Measurements from ENCODE around the gene INS. TPM values are rescaled to one million over a fixed set of nuclear protein-coding genes. Genes with fewer than 3 reads are reported as not detected.

INS gene
- total and polyA plus RNA-seq, 2 of the 4 experiments (the other 2 are of a cell fraction), result not detected

DNA sequence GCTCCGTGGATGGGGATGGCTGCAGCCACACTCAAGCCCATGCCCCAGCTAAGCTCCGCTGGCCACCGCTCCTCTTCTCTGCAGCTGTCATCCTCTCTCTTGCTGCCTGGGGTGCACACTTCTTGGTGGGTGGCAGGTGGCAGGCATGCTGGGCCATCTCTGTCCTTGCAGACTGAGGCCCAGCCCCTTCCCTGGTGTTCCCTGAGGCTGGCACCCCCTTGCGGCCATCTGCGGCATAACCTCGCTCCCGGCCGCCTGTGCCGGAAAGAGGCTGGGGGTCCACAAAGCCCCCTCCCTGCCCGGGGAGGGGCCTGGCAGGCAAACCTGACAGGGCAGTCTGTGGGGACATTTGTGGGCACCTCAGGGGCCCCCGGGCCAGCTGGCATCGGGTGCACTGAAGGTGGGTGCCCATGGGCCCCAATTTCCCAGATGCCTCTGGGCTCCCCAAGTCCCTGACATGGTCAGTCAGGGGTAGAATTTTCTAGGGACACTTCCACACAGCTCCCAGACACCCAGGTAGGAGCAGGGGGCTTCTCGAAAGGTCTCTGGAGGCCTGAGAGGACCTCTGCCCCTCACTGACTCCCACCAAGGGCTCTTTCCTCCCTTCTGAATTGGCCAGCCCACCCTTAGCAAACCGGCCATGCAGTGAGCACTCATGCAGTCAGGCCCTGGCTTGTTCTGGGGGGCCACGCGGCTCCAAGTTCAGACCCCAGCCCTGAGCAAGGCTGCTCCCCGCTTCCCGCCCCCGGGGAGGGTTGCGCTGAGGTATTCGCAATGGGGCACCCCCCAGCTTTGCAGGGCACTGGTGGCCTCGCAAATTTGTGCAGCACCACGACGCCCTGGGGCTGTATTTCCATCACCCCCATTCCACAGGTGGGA lies 34.1 kb upstream of the INS start:
- DNase-seq (peak; percentile 6), ATAC-seq (ENCODE audit: low read depth) (peak; percentile 79)
- no peak overlapping the region for H4K8ac ChIP-seq (ENCODE audit: low read depth in 2 of 2, low read length in 2 of 2)
- no peaks in the 10 kb centered on the region for H3K9me1 ChIP-seq (ENCODE audit: insufficient read depth, low read length)
- no peak overlapping the region for H4K5ac ChIP-seq (ENCODE audit: low read depth, low read length)
- H3K23ac ChIP-seq (ENCODE audit: low read depth, low read length), result no peak overlapping the region
- peaks cover 26% of the 10 kb centered on the region for H3K27me3 ChIP-seq (ENCODE audit: control insufficient read depth, insufficient read depth, low read length)
- no peak overlapping the region for H2BK20ac ChIP-seq (ENCODE audit: low read depth, low read length)
- BruUV-seq (replicated peaks), result no TSS peak
- H2BK5ac ChIP-seq (ENCODE audit: low read depth, low read length, poor library complexity, severe bottlenecking), result no peak overlapping the region
- H3K14ac ChIP-seq (replicated peaks; ENCODE audit: low read depth, low read length), result no peak overlapping the region
- CTCF ChIA-PET, result interaction anchor here (0.6 to 0.7 kb wide), 2 partner anchors 9 to 84 kb away, joined by 3 to 4 read pairs; no protein-coding TSS in a partner anchor
- in situ Hi-C loops (cut with MboI; ENCODE audit: low sequenced_read_pairs), result loop anchor here (25.0 kb wide), 1 partner anchor 692 kb away; the partner anchor contains the start of gene CDKN1C
- no peak overlapping the region for H4K91ac ChIP-seq (ENCODE audit: insufficient read depth, low read depth, low read length)
- no peak overlapping the region for H2BK15ac ChIP-seq (ENCODE audit: low read depth, low read length)
- no peak overlapping the region for H3K4me2 ChIP-seq (ENCODE audit: low read depth, low read length)
- TF ChIP-seq FOS (IDR thresholded peaks at IDR 0.05; ENCODE audit: low read depth, low read length) (no peak), MAZ (IDR thresholded peaks at IDR 0.05; ENCODE audit: borderline replicate concordance, low read depth, low read length) (no peak), MAFK (IDR thresholded peaks at IDR 0.05; ENCODE audit: low read depth, low read length) (no peak), RCOR1 (IDR thresholded peaks at IDR 0.05; ENCODE audit: insufficient replicate concordance, low read length) (no peak), CTCF (conservative IDR thresholded peaks at IDR 0.05; ENCODE audit: low read depth, low read length) (peak; percentile 62), RAD21 (IDR thresholded peaks at IDR 0.05; ENCODE audit: low read length) (0 out of 2 replicates have a peak, but pooled peaks have one; percentile 34)
- dilution Hi-C loops (cut with HindIII; ENCODE audit: low sequenced_read_pairs, unreplicated experiment), result no loop called here
- H3K9ac ChIP-seq (ENCODE audit: low read depth, low read length), result no peak overlapping the region
- H3K4me1 ChIP-seq (ENCODE audit: control insufficient read depth, insufficient read depth, low read length), result no peaks in the 10 kb centered on the region
- H2AK5ac ChIP-seq (ENCODE audit: low read depth, low read length), result no peak overlapping the region
- H2BK120ac ChIP-seq (ENCODE audit: low read depth, low read length), result no peak overlapping the region
- no peaks in the 10 kb centered on the region for H4K20me1 ChIP-seq (ENCODE audit: insufficient read depth, low read length)
- no peak overlapping the region for H2AK9ac ChIP-seq (replicated peaks; ENCODE audit: low read depth, low read length, poor library complexity)
- H3K27ac ChIP-seq (ENCODE audit: insufficient read depth, low read length), result no peak overlapping the region
- no peaks in the 10 kb centered on the region for H3K9me3 ChIP-seq (ENCODE audit: control insufficient read depth, insufficient read depth, low read length)
- POLR2A ChIA-PET (ENCODE audit: unreplicated experiment), result no interaction called here
- H3K36me3 ChIP-seq (ENCODE audit: control insufficient read depth, insufficient read depth, low read length), result no peaks in the 10 kb centered on the region
- peak overlapping the region; percentile 58 for H2AFZ ChIP-seq (replicated peaks; ENCODE audit: low read length, poor library complexity)
- H3K18ac ChIP-seq (ENCODE audit: low read depth, low read length), result no peak overlapping the region
- H3K56ac ChIP-seq (ENCODE audit: extremely low read depth, insufficient read depth, low read length), result no peak overlapping the region
- H3K4me3 ChIP-seq (ENCODE audit: insufficient read depth, low read depth, low read length), result no peak overlapping the region
- H3K4ac ChIP-seq (ENCODE audit: low read depth, low read length), result no peak overlapping the region
- WGBS, 2 experiments (ENCODE audit: extremely low coverage in 2 of 2, insufficient read length in 1 of 2), result 18% methylated on average over 6 of the region's 24 CpGs; no CpG with 5 or more reads in 1 of the 2 experiments
- intact Hi-C loops (cut with micrococcal nuclease), result loop anchor here (10.0 kb wide), 1 partner anchor 700 kb away; no protein-coding TSS in a partner anchor
- H3K79me1 ChIP-seq (ENCODE audit: low read depth in 1 of 2, low read length in 2 of 2), result no peaks in the 10 kb centered on the region

All from IMR-90 (cell line).